ENCODE measurements around the gene MRTFB. TPM values are rescaled to one million over a fixed set of nuclear protein-coding genes. Genes with fewer than 3 reads are reported as not detected.
A peak's percentile ranks its signal among the peaks of the same experiment; 100 is the strongest.
"Not testable (repeated sequence)": the region's sequence is repeated elsewhere in the genome, so short reads cannot be mapped to it uniquely, and the experiment has no call there.

MRTFB gene
- total RNA-seq, 3 donors from 2014 or later (not counting 1 experiment from before 2014, with no cell fraction given): 12.8 to 22.8 (median 19.6) TPM

DNA sequence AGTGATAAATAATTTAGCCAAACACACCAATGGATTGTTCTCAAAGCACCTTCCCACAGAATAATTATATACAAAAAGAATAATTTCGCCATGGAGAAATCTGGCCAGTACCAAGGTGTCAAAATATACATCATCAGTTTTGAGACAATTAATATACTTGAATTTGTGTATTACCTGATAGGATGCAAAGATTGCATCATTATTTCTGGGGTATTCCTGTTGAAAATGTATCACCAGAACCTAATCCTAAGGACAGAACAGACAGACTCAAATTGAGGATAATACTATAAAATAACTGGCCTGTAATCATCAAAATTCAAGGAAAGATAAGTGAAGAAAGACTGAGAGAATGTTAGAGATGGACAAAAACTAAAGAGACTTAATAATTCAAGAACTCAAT lies 111.9 kb downstream of the MRTFB start:
- H3K4me1 ChIP-seq (ENCODE audit: control insufficient read depth, insufficient read depth, low read length): no peaks in the 10 kb centered on the region
- no CpG with 5 or more reads among the region's 1 CpG for WGBS (ENCODE audit: insufficient coverage)
- DNase-seq (no peak), ATAC-seq (no peak)
- Mint-ChIP-seq H3K4me3 (no peak overlapping the region), H3K9me3 (no peaks in the 10 kb centered on the region), H3K4me1 (no peaks in the 10 kb centered on the region), H3K27ac (no peak overlapping the region), H3K36me3 (no peaks in the 10 kb centered on the region), H3K27me3 (ENCODE audit: low read depth in 2 of 2) (no peaks in the 10 kb centered on the region)
- H3K9me3 ChIP-seq (ENCODE audit: control insufficient read depth, insufficient read depth, low read length): no peaks in the 10 kb centered on the region
- H3K36me3 ChIP-seq (ENCODE audit: control insufficient read depth, insufficient read depth, low read length): no peaks in the 10 kb centered on the region
- H3K27ac ChIP-seq (ENCODE audit: low read length): no peak overlapping the region
- no peak for TF ChIP-seq CTCF (IDR thresholded peaks at IDR 0.05)
- no peaks in the 10 kb centered on the region for H3K27me3 ChIP-seq (ENCODE audit: control insufficient read depth, insufficient read depth, low read length)
- H3K4me3 ChIP-seq (ENCODE audit: low read length): no peak overlapping the region
- intact Hi-C loops (cut with micrococcal nuclease): loop anchor here (10.0 kb wide), 1 partner anchor 62 kb away; no protein-coding TSS in a partner anchor

- H3K9me3 ChIP-seq (ENCODE audit: control insufficient read depth, insufficient read depth, low read length); DNase-seq; ATAC-seq; H3K27me3 Mint-ChIP-seq (ENCODE audit: low read depth in 2 of 2); H3K4me3 ChIP-seq (ENCODE audit: low read length); H3K36me3 Mint-ChIP-seq; H3K4me3 Mint-ChIP-seq; H3K27ac ChIP-seq (ENCODE audit: low read length); H3K4me1 Mint-ChIP-seq; H3K36me3 ChIP-seq (ENCODE audit: control insufficient read depth, insufficient read depth, low read length); H3K27ac Mint-ChIP-seq; H3K9me3 Mint-ChIP-seq; H3K4me1 ChIP-seq (ENCODE audit: control insufficient read depth, insufficient read depth, low read length); H3K27me3 ChIP-seq (ENCODE audit: control insufficient read depth, insufficient read depth, low read length): not testable (repeated sequence)
- intact Hi-C loops (cut with micrococcal nuclease): loop anchor here (10.0 kb wide), 1 partner anchor 61 kb away; no protein-coding TSS in a partner anchor
- WGBS (ENCODE audit: insufficient coverage): 89% methylated on average over 3 of the region's 6 CpGs
These were observed 112.8 kb downstream of the MRTFB start for GRCh38 chr16:14183962-14184361.

GRCh38 chr16:14186007-14186794 lies 115.1 kb downstream of the MRTFB start:
- ATAC-seq (no peak), DNase-seq (peak in 1 of 2 donors; percentile 39)
- WGBS (ENCODE audit: insufficient coverage): 88% methylated on average over 10 of the region's 10 CpGs
- Mint-ChIP-seq H3K4me1 (no peaks in the 10 kb centered on the region), H3K9me3 (no peaks in the 10 kb centered on the region), H3K4me3 (no peak overlapping the region), H3K27ac (no peak overlapping the region), H3K27me3 (ENCODE audit: low read depth in 2 of 2) (no peaks in the 10 kb centered on the region), H3K36me3 (no peaks in the 10 kb centered on the region)
- Histone ChIP-seq H3K36me3 (ENCODE audit: control insufficient read depth, insufficient read depth, low read length) (no peaks in the 10 kb centered on the region), H3K27ac (ENCODE audit: low read length) (no peak overlapping the region), H3K27me3 (ENCODE audit: control insufficient read depth, insufficient read depth, low read length) (no peaks in the 10 kb centered on the region), H3K9me3 (ENCODE audit: control insufficient read depth, insufficient read depth, low read length) (no peaks in the 10 kb centered on the region), H3K4me1 (ENCODE audit: control insufficient read depth, insufficient read depth, low read length) (no peaks in the 10 kb centered on the region), H3K4me3 (ENCODE audit: low read length) (no peak overlapping the region)
- intact Hi-C loops (cut with micrococcal nuclease): loop anchor here (10.0 kb wide), 1 partner anchor 59 kb away; no protein-coding TSS in a partner anchor
- no peak for TF ChIP-seq CTCF (IDR thresholded peaks at IDR 0.05)

GRCh38 chr16:14186795-14187221 lies 115.7 kb downstream of the MRTFB start:
- intact Hi-C loops (cut with micrococcal nuclease): loop anchor here (10.0 kb wide), 1 partner anchor 58 kb away; no protein-coding TSS in a partner anchor
- Mint-ChIP-seq H3K36me3 (no peaks in the 10 kb centered on the region), H3K4me3 (no peak overlapping the region)

More at GRCh38 chr16:14186795-14187221, 115.7 kb downstream of the MRTFB start:
- WGBS (ENCODE audit: insufficient coverage): 100% methylated on average over 5 of the region's 5 CpGs
- H3K36me3 ChIP-seq (ENCODE audit: control insufficient read depth, insufficient read depth, low read length): no peaks in the 10 kb centered on the region
- Mint-ChIP-seq H3K4me1 (no peaks in the 10 kb centered on the region), H3K27ac (no peak overlapping the region), H3K9me3 (no peaks in the 10 kb centered on the region), H3K27me3 (ENCODE audit: low read depth in 2 of 2) (no peaks in the 10 kb centered on the region)
- no peak overlapping the region for H3K27ac ChIP-seq (ENCODE audit: low read length)
- ATAC-seq (no peak), DNase-seq (no peak)
- no peaks in the 10 kb centered on the region for H3K27me3 ChIP-seq (ENCODE audit: control insufficient read depth, insufficient read depth, low read length)
- no peaks in the 10 kb centered on the region for H3K4me1 ChIP-seq (ENCODE audit: control insufficient read depth, insufficient read depth, low read length)
- no peak for TF ChIP-seq CTCF (IDR thresholded peaks at IDR 0.05)
- no peaks in the 10 kb centered on the region for H3K9me3 ChIP-seq (ENCODE audit: control insufficient read depth, insufficient read depth, low read length)
- H3K4me3 ChIP-seq (ENCODE audit: low read length): no peak overlapping the region

Data from natural killer cell (primary cell).